KMS-11 (cell line): ENCODE data around the gene RAD51B.

Experiments
- H2AFZ ChIP-seq: fragments of 200-600 bp; sonication (generic); 2 replicates; pipeline ENCODE4 v1.6.1; 2016; ENCODE audit warnings: antibody characterized with exemption, mixed run types, low read depth
- H3K27ac ChIP-seq: fragments of 200-600 bp; sonication (generic); 2 replicates; pipeline ENCODE4 v1.6.1; 2016; ENCODE audit warnings: mild to moderate bottlenecking, mixed run types
- H3K27me3 ChIP-seq: fragments of 200-600 bp; sonication (generic); 2 replicates; pipeline ENCODE4 v1.6.1; 2017; ENCODE audit warnings: mild to moderate bottlenecking, low read depth, mixed run types, moderate library complexity; ENCODE audit not compliant: insufficient read depth
- H3K36me3 ChIP-seq: fragments of 200-600 bp; sonication (generic); 2 replicates; pipeline ENCODE4 v1.6.1; 2017; ENCODE audit warnings: mild to moderate bottlenecking, mixed run types; ENCODE audit not compliant: insufficient read depth
- H3K4me1 ChIP-seq: fragments of 200-600 bp; sonication (generic); 2 replicates; pipeline ENCODE4 v1.6.1; 2016; ENCODE audit warnings: mild to moderate bottlenecking, low read depth, mixed run types; ENCODE audit not compliant: poor library complexity, severe bottlenecking
- H3K4me2 ChIP-seq: fragments of 200-600 bp; sonication (generic); 2 replicates; pipeline ENCODE4 v1.7.0; 2016; ENCODE audit warnings: mild to moderate bottlenecking, mixed run types
- H3K4me3 ChIP-seq: fragments of 200-600 bp; sonication (generic); IDR thresholded peaks from 2 replicates; pipeline ENCODE4 v1.6.1; 2017; ENCODE audit warnings: low read depth, low read length, mixed read lengths; ENCODE audit not compliant: insufficient read depth
- H3K79me2 ChIP-seq: fragments of 200-600 bp; sonication (generic); 2 replicates; pipeline ENCODE4 v1.6.1; 2016; ENCODE audit warnings: low read depth, mixed run types; ENCODE audit not compliant: insufficient read depth
- H3K9ac ChIP-seq: fragments of 200-600 bp; sonication (generic); 2 replicates; pipeline ENCODE4 v1.6.1; 2016; ENCODE audit warnings: mild to moderate bottlenecking, mixed run types
- H4K20me1 ChIP-seq: fragments of 200-600 bp; sonication (generic); 2 replicates; pipeline ENCODE4 v1.6.1; 2016; ENCODE audit warnings: mild to moderate bottlenecking, mixed run types; ENCODE audit not compliant: insufficient read depth
- TF ChIP-seq, protein P1 (sequence below): fragments of 200-600 bp; sonication (generic); conservative IDR thresholded peaks from 2 replicates; pipeline ENCODE4 v1.6.1; 2017; ENCODE audit warnings: low read depth, mild to moderate bottlenecking, antibody characterized with exemption, low read length, moderate library complexity, mixed read lengths

Gene RAD51B

DNA sequence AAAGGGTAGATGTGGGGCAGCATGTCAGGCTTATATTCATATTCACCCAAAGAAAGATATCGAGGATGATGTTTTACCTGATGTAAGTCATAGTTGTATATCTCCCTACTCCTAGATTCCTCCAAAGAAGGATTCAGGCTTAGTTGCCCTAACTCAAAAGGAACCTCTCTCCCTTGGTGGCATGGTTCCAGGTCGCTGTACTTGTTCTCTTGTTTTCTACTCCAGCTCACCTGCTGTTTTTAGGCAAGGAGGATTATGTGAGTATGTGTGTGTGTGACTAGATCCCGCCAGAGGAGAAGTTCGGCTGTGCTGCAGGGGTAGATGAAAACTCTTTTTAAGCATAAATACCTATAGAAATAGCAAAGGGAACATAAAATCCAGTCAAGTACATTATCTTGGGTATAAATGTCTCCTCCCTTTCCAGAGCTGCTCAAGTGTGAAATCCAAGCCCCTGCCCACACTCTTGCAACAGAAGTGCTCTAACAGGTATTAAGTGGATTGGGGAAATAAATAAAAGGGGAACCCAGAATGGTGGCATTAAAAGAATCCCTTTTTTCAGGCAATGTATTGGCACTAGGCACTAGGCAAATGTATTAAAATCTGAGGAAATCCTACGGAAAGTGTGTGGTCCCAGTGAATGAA lies 597.6 kb downstream of the RAD51B start:
- Histone ChIP-seq H3K36me3 (no peaks in the 10 kb centered on the region), H3K4me2 (no peak overlapping the region), H3K27ac (no peak overlapping the region), H3K27me3 (no peaks in the 10 kb centered on the region), H2AFZ (no peak overlapping the region), H4K20me1 (no peaks in the 10 kb centered on the region), H3K9ac (no peak overlapping the region), H3K79me2 (no peaks in the 10 kb centered on the region), H3K4me3 (no peak overlapping the region), H3K4me1 (peaks cover 41% of the 10 kb centered on the region)
- TF ChIP-seq, protein P1, sequence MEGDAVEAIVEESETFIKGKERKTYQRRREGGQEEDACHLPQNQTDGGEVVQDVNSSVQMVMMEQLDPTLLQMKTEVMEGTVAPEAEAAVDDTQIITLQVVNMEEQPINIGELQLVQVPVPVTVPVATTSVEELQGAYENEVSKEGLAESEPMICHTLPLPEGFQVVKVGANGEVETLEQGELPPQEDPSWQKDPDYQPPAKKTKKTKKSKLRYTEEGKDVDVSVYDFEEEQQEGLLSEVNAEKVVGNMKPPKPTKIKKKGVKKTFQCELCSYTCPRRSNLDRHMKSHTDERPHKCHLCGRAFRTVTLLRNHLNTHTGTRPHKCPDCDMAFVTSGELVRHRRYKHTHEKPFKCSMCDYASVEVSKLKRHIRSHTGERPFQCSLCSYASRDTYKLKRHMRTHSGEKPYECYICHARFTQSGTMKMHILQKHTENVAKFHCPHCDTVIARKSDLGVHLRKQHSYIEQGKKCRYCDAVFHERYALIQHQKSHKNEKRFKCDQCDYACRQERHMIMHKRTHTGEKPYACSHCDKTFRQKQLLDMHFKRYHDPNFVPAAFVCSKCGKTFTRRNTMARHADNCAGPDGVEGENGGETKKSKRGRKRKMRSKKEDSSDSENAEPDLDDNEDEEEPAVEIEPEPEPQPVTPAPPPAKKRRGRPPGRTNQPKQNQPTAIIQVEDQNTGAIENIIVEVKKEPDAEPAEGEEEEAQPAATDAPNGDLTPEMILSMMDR, result no peak

DNA sequence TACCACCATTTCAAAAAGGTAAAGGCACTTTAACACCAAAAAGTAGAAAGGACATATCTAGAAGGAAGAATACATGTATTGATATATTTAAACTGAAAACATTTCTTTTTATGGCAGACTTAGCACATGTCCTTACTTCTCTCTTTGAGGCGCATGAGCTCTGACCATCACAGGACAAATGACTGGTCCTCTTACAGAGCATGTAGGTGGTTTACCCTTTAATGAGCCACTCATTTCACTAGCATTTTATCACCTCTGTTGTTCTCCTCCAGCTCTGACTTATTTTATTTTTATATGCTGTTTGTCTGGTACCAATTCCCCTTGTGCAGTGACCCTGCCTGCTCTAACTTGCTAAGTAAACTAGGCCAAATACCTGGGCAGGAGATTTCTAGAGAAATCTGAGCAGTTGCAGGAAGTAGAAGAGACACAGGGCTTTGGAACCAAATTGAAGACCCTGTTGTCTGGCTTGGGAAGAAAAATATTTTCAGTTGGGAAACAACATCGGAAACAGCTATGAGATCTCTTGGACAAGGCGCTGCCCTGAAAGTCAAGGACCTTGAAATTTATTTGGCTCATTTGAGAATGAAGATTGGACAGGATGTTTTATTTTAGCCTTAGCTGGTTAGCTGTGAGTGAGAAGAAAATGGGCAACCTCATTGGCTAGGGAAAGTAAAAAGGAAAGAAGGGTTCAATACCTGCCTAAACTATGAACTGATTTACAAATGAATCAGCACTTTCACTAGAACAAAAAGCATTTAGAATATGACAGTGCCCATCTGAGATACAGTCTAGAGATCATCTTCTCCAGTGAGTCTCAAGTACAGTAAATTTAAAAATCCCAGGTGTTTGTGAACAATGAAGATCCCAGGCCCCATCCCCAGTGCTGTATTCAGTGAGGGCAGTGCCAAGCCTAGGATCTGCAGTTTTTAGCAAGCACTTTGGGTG lies 598.9 kb downstream of the RAD51B start:
- Histone ChIP-seq H3K27ac (peak overlapping the region; percentile 63), H3K4me2 (peak overlapping the region; percentile 83), H3K36me3 (no peaks in the 10 kb centered on the region)

DNA sequence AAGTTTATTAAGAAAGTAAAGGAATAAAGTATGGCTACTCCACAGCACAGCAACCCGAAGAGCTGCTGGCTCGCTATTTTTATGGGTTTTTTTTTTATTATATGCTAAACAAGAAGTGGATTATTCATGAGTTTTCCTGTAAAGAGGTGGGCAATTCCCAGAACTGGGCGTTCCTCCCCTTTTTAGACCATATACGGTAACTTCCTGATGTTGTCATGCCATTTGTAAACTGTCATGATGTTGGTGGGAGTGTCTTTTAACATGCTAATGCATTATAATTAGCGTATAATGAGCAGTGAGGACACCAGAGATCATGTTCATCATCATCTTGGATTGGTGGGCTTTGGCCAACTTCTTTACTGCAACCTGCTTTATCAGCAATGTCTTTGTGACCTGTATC lies 600.8 kb downstream of the RAD51B start:
- no peak overlapping the region; the same call in 1 of the 2 replicates for H3K27ac ChIP-seq
- peak overlapping the region; percentile 83; the same call in 1 of the 2 replicates for H3K4me2 ChIP-seq
- H3K4me1 ChIP-seq, result peaks cover 41% of the 10 kb centered on the region
- no peak overlapping the region for H3K9ac ChIP-seq
- no peaks in the 10 kb centered on the region for H3K79me2 ChIP-seq
- TF ChIP-seq, protein P1, result no peak
- no peaks in the 10 kb centered on the region for H3K36me3 ChIP-seq
- no peaks in the 10 kb centered on the region for H3K27me3 ChIP-seq
- H2AFZ ChIP-seq, result no peak overlapping the region
- no peak overlapping the region for H3K4me3 ChIP-seq
- no peaks in the 10 kb centered on the region for H4K20me1 ChIP-seq

More for the DNA sequence above, 598.9 kb downstream of the RAD51B start:
- H3K79me2 ChIP-seq, result no peaks in the 10 kb centered on the region
- H2AFZ ChIP-seq, result no peak overlapping the region
- H3K4me3 ChIP-seq, result no peak overlapping the region
- TF ChIP-seq, protein P1, result no peak
- H3K27me3 ChIP-seq, result no peaks in the 10 kb centered on the region
- peaks cover 41% of the 10 kb centered on the region for H3K4me1 ChIP-seq
- H4K20me1 ChIP-seq, result no peaks in the 10 kb centered on the region
- H3K9ac ChIP-seq, result peak overlapping the region; percentile 2; the same call in 1 of the 2 replicates

DNA sequence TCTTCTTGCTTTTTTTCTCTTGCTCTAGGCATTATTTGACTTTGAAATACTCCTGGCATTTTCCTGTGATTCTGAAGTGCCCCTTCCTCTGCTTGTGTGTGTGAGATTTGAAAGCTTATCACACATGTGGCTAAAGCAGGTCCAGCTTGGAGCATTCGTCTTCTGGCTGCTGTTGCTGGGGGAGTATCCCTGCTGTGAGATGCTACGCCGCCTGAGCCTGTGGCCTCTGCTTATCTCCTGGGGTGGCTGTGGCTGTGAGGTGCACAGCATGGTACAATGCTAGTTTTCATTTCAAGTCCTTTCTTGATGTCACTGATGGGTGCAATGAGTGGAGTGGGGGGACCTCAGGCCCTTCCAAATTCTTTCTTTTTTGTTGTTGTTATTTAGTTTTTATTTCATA lies 601.5 kb downstream of the RAD51B start:
- H3K9ac ChIP-seq, result no peak overlapping the region
- H4K20me1 ChIP-seq, result no peaks in the 10 kb centered on the region
- peaks cover 41% of the 10 kb centered on the region for H3K4me1 ChIP-seq
- H3K27ac ChIP-seq, result no peak overlapping the region
- H3K79me2 ChIP-seq, result no peaks in the 10 kb centered on the region
- no peaks in the 10 kb centered on the region for H3K27me3 ChIP-seq
- H3K4me3 ChIP-seq, result no peak overlapping the region
- H2AFZ ChIP-seq, result no peak overlapping the region
- no peaks in the 10 kb centered on the region for H3K36me3 ChIP-seq
- H3K4me2 ChIP-seq, result no peak overlapping the region
- TF ChIP-seq, protein P1, result no peak
